Stimulated activated CD4-positive, alpha-beta T cell treated with anti-CD3 and anti-CD28 coated beads, Interleukin-4, amount 100 ng/mL, for 48 hours (primary cell): ENCODE measurements around the gene TSPAN32.
A peak's percentile ranks its signal among the peaks of the same experiment; 100 is the strongest.
"Not testable (repeated sequence)": the region's sequence is repeated elsewhere in the genome, so short reads cannot be mapped to it uniquely, and the experiment has no call there.

Experiments
- DNase-seq, 2 donors: peaks; one replicate each; pipeline ENCODE4 v3.0.0-alpha.2; 2020; ENCODE audit warnings: low read depth in 2 of 2

The TSPAN32 gene

GRCh38 chr11:2267306-2267850, 34.4 kb upstream of the TSPAN32 start:
- DNase-seq, result no peak

GRCh38 chr11:2267851-2268728, 33.7 kb upstream of the TSPAN32 start:
- DNase-seq, result no peak

- DNase-seq, result peak; percentile 76 to 84
Measured at GRCh38 chr11:2268729-2269600, 32.8 kb upstream of the TSPAN32 start.

GRCh38 chr11:2269601-2270321, 32.1 kb upstream of the TSPAN32 start:
- DNase-seq, result no peak

- no peak for DNase-seq
Measured at GRCh38 chr11:2270322-2271076, 31.3 kb upstream of the TSPAN32 start, which contains the start of gene ASCL2. ASCL2 (minus strand) TSS chr11:2270588; CDS start chr11:2270332, 256 bp downstream.

- DNase-seq, result no peak
Measured at GRCh38 chr11:2271077-2271326, 30.8 kb upstream of the TSPAN32 start.

- DNase-seq, result no peak
Measured at GRCh38 chr11:2271327-2272227, 30.2 kb upstream of the TSPAN32 start.

GRCh38 chr11:2272228-2272945, 29.4 kb upstream of the TSPAN32 start:
- no peak for DNase-seq

- DNase-seq, result no peak
Measured at GRCh38 chr11:2272946-2273280, 28.9 kb upstream of the TSPAN32 start.

GRCh38 chr11:2273311-2273710, 28.5 kb upstream of the TSPAN32 start:
- no peak for DNase-seq

- DNase-seq, result no peak
Measured at GRCh38 chr11:2273771-2274170, 28.0 kb upstream of the TSPAN32 start.

GRCh38 chr11:2275334-2276279, 26.2 kb upstream of the TSPAN32 start:
- DNase-seq, result no peak

- no peak for DNase-seq
Measured at GRCh38 chr11:2276280-2277007, 25.4 kb upstream of the TSPAN32 start.

- no peak for DNase-seq
Measured at GRCh38 chr11:2277008-2277346, 24.8 kb upstream of the TSPAN32 start.

GRCh38 chr11:2277933-2278523, 23.8 kb upstream of the TSPAN32 start:
- DNase-seq, result no peak

- DNase-seq, result no peak
Measured at GRCh38 chr11:2280208-2280607, 21.6 kb upstream of the TSPAN32 start.

- not testable (repeated sequence) for DNase-seq
Measured at GRCh38 chr11:2286350-2286749, 15.5 kb upstream of the TSPAN32 start.

GRCh38 chr11:2287091-2287490, 14.7 kb upstream of the TSPAN32 start:
- no peak for DNase-seq
